ENCODE results near the gene ZNF274.
"Not testable (repeated sequence)": the region's sequence is repeated elsewhere in the genome, so short reads cannot be mapped to it uniquely, and the experiment has no call there.

ZNF274 gene

DNA sequence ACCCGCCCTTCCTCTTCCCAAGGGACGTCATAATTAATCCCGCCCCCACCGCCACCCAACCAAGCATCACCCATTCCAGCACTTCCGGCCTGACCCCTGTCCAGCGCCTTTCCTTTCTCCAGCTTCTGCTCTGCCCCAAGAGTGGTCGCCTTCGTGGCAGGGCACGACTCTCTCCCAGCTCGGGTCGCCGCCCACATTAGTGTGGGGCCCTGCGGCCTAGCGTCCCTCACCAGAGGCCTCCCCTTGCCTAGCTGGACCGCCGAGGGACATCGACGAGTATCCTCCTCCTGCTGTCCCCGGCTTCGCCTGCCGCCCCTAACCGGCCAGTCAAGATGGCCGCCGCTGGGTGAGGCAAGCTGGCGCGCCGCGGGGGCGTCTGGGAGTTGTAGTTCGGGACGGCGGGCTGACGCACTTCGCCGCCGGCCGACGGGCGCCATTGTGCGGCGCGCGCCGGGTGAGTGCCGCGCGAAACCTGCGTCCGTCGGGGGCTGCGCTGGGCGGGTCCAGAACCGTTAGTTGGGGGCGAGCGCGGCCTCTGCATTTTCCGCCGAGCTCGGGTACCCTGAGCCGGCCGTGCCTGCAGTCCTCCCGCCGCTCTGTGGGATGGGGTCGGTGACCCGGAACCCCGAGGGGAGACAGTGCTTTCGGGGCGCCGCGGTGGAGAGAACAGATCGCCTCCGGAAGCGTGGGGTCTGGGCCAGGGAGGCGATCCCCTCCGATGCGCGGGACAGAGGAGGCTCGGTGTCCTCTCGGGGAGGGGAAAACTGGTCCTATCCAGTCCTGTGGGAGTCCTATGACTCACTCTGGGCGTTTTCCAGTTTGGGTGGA is at the start of gene ZNF274:
ZNF274 (plus strand) TSS at position 73 of the 828 bp plus-strand sequence. CDS start 905 bp downstream, outside the sequence.
- DNase-seq = no peak

DNA sequence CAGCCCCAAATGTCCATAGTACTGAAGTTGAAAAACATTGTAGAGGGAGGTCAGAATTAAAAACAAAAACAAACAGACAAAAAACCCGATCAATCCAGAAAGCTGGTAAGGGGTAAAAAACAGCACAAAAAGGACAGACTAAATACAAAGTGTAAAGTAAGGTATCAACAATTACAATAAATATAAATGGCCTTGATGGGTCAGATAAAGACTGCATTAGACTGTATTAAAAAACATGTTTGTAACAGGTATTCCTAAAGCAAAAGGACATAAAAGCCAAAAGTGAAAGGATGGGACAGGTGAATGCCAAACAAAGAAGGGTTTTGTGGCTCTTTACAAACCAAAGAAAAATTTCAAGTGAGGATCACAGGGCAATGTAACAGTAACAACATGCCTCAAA is 48.6 kb upstream of the ZNF274 start:
- no peak for DNase-seq

DNA sequence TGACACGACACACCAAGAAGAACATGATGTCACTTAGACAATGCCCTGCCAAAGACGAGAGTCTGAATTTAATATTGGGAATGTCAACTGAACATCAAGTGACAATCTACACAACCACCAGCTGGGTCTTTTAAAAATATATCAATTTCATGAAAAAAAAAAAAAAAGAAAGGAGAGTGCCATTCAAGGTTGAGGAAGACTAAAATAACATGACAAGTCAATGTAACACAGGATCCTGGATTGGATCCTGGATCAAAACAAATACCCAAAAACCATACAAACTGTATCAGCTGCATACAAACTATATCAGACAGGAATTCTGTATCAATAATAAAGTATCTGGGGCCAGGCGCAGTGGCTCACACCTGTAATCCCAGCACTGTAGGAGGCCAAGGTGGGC is 37.0 kb upstream of the ZNF274 start:
- no peak for DNase-seq

DNA sequence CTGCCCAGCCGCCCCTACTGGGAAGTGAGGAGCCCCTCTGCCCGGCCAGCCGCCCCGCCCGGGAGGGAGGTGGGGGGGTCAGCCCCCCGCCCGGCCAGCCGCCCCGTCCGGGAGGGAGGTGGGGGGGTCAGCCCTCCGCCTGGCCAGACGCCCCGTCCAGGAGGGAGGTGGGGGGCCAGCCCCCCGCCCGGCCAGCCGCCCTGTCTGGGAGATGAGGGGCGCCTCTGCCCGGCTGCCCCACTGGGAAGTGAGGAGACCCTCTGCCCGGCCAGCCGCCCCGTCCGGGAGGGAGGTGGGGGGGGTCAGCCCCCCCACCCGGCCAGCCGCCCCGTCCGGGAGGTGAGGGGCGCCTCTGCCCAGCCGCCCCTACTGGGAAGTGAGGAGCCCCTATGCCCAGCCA is 35.4 kb upstream of the ZNF274 start:
- not testable (repeated sequence) for DNase-seq

DNA sequence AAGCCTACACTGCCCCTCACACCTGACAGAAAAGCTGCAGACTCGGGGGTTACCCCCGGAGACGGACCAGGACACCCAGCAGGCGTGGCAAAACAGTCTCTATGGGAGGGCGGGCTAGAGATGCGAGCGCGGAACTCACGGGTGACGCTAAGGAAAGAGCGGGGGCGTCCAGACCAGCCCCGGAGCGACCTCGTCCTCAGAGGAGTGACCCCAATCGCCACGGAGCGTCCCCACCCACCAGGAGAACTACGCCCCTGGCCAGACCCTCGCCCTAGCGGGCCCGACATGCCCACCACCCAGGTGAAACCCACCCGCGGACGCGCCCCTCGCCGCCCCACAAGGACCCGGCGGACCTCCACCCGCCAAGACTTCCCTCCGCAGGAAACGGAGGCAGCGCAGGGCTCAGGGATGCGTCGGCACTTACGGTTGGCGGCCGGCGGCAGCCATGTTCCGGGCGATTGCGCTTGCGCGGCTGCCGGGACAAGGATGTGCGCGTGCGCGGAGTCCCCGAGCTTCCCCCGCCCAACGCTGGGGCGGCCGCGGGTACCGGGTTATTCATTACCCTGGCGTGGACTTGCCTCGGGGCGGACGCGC is 32.4 kb upstream of the ZNF274 start, which contains the start of gene ZNF329:
ZNF329 (minus strand) TSS at position 462 of the 594 bp plus-strand sequence. CDS start 21,286 bp downstream, outside the sequence.
- DNase-seq = no peak

DNA sequence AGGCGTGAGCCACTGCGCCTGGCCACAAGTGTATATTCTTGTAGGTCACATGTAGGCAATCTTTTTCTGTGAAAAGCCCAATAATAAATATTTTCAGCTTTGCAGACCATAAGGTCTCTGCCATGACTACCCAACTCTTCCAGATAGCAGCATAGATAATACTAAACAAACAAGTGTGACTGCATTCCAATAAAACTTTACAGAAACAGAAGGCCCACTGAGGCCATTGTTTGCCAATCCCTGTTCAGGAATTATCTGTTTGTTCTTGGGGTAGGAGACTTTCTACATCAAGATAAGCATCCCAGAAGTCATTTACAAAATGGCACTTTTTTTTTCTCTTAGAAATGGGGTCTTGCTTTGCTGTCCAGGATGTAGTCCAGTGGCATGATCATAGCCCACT is 29.5 kb upstream of the ZNF274 start:
- DNase-seq = no peak

DNA sequence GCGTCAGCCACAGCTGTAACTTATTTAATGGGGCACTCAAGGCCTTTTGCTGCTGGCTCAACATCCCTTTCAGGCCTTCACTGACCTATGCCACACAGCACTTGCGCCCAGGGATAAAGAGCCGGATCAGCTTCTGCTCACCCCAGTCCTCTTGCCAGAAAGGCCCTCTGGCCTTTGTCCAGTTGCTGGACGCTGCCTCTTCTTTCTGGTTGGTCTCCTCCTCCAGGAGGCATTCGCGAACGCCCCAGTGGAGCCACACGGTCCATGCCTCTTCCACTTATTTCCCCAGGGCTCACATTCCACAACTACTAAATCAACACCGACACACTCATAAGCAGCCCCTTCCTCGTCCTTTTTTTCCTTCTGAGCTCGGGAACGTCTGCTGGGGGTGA is 28.6 kb upstream of the ZNF274 start:
- DNase-seq = no peak

DNA sequence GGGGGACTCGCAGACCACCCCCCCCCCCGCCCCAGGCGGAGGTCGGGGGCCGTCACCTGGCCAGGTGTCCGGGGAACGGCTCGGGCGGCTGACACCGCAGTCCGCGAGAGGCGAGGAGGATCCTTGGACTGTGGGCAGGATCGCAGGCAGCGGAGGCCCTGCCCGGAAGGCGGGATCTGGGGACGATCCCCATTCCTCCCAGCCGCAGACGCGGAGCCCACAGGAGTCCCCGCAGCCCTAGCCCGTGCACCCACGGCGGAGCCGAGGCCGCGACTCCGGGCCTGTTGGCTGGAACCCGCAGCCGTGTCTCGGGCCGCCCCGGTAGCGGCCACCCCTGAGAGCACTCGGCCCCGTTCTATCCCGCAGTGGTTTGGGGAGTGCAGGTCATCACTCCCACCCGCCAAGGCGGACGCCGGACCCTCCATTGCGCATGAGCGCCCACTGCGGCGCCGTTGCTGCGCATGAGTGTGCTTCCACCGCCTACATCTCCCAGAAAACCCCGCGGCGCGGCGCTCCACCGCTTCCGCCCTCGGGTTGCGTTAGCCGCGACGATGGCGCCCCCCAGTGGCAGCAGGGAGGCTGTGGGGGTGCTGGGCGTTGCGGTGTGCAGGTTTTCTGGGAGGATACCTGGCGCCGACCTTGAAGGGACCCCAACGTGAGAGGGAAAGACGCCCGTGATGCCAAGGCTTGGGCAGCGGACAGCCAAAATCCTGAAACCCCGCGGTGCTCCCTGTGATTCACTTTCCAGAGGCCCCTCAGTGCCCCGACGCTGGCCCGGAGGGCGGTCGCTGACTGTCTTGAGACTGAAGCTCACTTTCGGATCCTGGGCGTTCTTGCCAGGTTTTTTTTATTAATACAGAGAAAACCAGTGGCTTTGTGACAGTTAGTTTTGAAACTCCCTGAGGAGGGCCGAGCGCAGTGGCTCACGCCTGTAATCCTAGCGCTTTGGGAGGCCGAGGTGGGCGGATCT is 27.9 kb upstream of the ZNF274 start:
- no peak for DNase-seq

DNA sequence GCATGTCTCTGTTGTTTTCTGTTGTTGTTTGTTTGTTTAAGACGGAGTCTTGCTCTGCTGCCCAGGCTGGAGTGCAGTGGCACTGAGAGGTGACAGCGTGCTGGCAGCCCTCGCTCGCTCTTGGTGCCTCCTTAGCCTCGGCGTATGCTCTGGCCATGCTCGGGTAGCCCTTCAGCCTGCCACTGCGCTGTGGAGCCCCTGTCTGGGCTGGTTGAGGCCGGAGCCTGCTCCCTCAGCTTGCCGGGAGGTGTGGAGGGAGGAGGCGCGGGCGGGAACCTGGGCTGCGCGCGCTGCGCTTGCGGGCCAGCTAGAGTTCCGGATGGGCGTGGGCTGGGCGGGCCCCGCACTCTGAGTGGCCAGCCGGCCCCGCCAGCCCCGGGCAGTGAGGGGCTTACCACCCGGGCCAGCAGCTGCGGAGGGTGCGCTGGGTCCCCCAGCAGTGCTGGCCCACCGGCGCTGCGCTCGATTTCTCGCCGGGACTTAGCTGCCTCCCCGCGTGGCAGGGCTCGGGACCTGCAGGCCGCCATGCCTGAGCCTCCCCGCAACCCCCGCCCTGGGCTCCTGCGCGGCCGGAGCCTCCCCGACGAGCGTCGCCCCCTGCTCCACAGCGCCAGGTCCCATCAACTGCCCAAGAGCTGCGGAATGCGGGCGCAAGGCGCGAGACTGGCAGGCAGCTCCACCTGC is 25.7 kb upstream of the ZNF274 start:
- DNase-seq = no peak

DNA sequence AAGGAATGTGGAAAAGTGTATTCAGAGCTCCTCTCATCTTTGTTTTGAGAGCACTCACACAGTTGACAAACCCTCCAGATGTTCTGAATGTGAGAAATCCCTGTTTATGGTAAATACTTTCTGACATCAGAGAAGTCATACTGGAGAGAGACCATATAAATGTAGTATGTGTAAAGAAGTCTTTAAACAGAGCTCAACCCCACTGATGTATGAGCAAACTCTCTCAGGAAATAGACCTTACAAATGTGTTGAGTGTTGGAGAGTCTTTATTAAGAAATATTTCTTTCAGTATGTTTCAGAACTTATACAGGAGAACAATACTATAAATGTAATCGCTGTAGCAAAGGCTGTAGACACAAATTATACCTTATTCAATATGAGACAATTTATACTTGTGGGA is 16.6 kb upstream of the ZNF274 start:
- no peak for DNase-seq

DNA sequence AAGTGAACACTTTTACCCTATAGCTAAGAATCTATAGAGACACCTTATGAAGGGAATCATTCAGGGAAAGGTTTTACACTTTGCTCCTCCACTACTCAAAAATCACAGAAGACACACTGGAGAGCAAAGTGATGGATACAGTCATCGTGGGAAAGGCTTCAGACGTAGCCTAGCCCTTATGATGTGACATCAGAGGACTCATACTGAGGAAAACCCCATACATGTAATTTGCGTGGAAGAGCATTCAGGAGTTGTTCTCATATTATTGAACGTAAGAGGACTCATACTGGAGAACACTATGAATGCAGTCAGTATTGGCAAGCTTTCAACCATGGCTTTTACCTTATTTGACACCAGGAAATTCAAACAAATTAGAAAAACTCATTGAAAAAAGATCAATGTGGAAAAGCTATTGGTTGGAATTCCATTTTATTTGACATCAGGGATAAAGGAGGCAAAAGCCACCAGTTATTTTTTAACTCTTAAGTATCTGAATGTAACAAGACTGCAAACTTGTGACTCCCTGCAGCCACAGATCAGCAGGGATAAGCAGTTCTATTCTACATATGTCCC is 16.1 kb upstream of the ZNF274 start:
- DNase-seq = no peak

DNA sequence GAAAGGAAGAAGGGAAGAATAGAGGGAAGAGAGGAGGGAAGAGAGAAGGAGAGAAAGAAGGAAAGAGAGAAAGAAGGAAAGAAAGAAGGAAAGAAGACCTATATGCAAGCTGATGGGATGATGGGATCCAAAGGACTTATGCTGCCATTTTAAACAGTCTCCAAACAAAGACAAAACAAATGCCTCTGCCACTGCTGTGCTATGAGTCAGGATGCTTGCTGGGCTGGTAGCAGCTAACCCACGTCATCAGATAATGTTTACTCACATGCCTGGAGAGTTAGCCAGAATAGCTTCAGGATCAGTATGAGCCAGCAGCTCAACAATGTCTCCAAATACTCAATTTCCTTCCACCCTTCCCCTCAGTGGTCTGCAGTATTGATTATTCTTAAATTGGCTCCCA is 12.0 kb upstream of the ZNF274 start:
- DNase-seq = no peak

DNA sequence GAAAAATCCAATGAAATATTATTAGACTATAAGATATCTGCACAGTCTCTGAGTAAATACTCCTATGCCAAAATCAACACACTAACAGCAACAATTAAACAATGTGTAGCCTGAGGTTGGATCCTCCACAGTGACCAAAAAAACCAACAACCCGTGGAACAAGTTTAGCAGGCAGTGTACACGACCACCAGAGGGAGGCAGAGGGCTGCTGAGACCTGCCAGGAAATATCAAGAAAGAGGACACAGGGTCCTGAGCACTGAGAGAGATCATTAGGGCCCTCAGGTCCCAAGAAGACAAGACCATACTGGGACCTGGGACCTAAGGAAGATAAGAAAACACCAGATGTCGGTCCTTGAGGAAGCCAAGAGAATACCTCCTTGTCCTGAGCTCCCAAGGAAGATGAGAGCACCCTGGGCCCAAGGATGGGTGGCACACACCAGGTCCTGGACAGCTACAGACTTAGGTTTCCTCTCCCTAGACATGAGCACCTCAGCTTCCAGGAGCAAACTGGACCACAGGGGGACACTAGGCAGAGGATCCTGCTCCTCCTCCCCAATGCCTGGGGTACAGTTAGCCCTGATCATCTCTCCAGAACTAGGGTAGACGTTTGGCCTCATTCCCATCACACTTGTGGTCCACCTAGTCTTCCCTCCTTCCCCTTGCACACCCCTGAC is 822 bp upstream of the ZNF274 start:
- no peak for DNase-seq

DNA sequence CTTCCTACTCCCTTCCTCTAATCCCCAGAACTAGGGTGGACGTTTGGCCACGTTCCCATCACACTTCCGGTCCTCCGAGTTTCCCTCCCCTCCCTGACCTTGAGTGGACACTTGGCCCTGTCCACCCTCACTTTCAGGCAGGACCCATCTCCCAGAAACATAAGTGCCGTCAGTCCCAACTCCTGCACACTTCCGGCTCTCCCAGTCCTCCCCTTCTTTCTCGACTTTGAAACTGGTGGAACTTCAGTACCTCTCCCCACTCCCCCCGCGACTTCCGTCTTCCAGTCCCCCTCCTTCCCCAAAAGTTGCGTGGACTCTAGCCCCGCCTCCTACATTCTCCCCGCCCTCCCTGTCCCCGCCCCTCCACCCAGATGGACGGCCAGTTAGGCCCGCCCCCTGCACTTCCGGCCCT is 278 bp upstream of the ZNF274 start:
- no peak for DNase-seq

DNA sequence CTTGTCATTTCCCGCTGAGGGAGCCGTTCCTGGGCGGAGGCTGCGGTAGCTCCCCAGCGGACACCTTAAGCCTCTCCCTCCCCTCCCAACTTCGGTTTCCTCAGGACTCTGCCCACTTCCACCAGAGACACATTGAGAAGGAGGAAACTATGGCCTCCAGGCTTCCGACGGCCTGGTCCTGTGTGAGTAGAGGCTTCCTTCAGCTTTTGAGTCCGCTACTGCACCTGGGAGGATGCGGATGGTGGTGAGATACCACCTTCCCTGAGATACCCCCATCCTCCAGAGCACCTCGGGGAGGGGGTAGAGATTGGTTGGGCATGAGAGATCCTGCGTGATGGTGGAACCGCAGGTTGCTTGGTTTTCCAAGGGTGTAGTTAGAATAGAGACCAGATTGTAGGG is 955 bp downstream of the ZNF274 start:
- no peak for DNase-seq

DNA sequence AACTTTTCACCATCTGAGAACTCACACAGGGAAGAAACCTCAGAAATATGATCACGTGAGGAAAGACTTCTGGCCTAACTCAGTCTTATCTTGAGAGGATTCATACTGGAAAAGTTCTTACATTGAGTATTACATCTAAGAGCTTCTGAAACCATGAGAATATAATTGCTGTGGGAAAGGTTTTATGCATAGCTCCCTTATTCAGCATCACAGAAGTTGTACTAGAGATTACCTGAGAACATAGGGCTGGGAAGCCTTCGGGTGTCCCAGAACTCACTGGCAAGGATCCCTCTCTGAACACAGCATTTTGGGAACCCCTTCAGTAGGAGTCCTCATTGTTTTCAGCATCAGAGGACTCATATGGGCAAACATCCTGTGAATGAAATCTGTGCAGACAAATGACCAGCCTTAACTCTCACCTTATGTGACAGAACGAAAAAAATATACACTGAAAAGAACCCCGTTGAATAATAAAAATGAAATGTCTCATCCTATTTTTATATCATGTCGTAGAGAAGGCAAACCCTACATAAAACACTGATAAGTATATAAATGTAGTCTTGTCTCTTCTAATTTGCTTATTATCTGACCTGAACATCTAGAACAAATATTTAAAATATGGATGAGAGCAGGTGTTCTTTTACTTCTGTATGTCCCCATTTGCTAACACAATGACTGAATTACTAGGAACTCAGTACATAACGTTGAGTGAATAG is 14.2 kb downstream of the ZNF274 start:
- no peak for DNase-seq

DNA sequence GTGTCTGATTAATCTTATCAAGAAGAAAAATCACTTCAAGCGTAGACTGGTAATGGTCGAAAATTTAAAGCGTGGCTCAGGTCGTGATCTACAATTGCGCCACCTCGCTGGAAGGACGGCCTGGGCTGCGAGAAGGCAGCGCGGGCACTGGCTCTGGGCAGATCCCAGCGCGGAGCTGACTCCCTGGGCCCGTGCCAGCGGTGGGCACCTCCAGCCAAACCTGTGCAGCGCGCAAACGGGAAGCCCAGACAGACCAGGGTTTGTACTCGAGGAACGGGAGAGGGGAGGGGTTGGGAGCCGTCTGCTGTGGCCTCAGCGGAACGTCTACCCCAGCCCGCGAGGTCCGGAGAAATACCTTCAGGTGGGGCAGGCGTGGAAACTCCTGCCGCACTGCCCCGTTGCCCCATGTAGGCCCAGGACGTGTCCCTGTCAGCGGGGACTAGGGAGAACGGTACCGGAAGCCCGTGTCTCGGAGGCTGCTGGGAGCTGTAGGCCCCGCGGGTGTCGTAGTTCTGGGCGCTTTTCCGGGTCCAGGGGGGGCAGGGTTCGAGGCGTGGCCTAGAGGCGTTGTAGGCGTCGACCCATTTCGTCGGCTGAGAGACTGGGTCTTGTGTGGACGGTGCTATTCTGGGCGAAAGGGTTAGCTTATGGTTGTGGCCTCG is 21.1 kb downstream of the ZNF274 start:
- DNase-seq = no peak

DNA sequence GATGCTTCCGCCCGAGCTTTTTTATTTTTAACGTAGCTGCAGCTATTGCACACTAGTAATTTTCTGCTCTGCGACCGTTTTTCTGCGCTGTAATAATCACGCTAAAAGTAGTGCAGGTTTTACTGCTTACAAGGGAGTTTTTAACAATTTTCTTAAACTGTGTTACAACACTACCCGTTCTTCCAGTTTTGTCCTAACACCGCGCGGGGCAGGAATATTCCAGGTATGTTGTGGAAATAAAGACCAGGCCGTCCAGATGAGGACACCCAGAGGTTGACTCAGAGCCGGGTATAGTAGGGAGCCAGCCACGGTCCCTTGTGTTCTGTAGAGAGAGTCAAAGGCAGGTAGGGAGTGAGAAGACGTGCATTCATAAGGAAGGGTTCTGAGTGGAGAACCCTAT is 21.7 kb downstream of the ZNF274 start:
- no peak for DNase-seq

DNA sequence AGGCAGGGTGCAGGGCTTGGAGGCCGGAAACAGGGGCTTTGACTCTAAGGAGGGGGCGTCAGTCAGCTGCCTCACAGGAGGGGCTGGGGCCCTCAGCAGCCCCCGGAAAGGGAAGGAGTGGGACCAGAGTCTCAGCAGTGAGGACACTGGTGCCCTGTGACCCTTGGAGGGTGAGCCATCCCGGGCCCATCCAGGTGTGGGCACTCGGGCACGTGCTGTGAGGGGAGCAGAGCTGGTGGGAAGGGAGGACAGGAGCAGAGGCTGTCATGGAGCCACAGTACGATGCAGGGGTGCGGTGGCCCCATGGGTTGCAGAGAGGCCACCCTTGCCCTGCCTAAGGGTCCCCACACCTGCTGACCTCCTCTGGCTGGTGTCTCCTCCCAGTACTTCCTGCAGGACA is 26.7 kb downstream of the ZNF274 start:
- DNase-seq = no peak

DNA sequence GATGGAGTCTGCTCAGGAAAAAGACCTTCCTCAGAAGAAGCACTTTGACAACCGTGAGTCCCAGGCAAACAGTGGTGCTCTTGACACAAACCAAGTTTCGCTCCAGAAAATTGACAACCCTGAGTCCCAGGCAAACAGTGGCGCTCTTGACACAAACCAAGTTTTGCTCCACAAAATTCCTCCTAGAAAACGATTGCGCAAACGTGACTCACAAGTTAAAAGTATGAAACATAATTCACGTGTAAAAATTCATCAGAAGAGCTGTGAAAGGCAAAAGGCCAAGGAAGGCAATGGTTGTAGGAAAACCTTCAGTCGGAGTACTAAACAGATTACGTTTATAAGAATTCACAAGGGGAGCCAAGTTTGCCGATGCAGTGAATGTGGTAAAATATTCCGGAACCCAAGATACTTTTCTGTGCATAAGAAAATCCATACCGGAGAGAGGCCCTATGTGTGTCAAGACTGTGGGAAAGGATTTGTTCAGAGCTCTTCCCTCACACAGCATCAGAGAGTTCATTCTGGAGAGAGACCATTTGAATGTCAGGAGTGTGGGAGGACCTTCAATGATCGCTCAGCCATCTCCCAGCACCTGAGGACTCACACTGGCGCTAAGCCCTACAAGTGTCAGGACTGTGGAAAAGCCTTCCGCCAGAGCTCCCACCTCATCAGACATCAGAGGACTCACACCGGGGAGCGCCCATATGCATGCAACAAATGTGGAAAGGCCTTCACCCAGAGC is 29.6 kb downstream of the ZNF274 start:
- no peak for DNase-seq
